Thoracic aorta (tissue), 2 donors: ENCODE results near the gene CYP2A7. TPM values are rescaled to one million over a fixed set of nuclear protein-coding genes. Genes with fewer than 3 reads are reported as not detected.
"Not testable (repeated sequence)": the region's sequence is repeated elsewhere in the genome, so short reads cannot be mapped to it uniquely, and the experiment has no call there.

Experiments used
- ATAC-seq: fragments of 150-250 bp; one replicate; pipeline ENCODE4 v1.8.0; 2017; ENCODE audit warnings: low read depth; ENCODE audit not compliant: insufficient number of reproducible peaks, low FRiP score
- DNase-seq: peaks from one replicate; pipeline ENCODE4 v3.0.0-alpha.2; 2020; ENCODE audit warnings: low spot score
- H3K27ac ChIP-seq, 2 donors: fragments of 200-600 bp; sonication (generic); 1 replicate in 1 of 2; 2 replicates in 1 of 2; pipeline ENCODE4 v1.5.1; 2016; ENCODE audit warnings: mild to moderate bottlenecking in 2 of 2, moderate library complexity in 2 of 2
- H3K27me3 ChIP-seq: fragments of 200-600 bp; sonication (generic); replicated peaks from 2 replicates; pipeline ENCODE4 v1.6.0; 2016; ENCODE audit warnings: mild to moderate bottlenecking; ENCODE audit not compliant: insufficient read depth
- H3K36me3 ChIP-seq: fragments of 200-600 bp; sonication (generic); one replicate; pipeline ENCODE4 v1.5.1; 2016
- H3K4me1 ChIP-seq, 2 donors: fragments of 200-600 bp; sonication (generic); 1 replicate in 1 of 2; 2 replicates in 1 of 2; pipeline versions ENCODE4 v1.5.1 to v1.6.0; 2016; ENCODE audit warnings: low read depth in 2 of 2, mild to moderate bottlenecking in 1 of 2; ENCODE audit not compliant: control insufficient read depth in 1 of 2
- H3K4me3 ChIP-seq: fragments of 200-600 bp; sonication (generic); 2 replicates; pipeline ENCODE4 v1.5.1; 2016; ENCODE audit warnings: mild to moderate bottlenecking
- H3K9me3 ChIP-seq: fragments of 200-600 bp; sonication (generic); 2 replicates; pipeline ENCODE4 v1.5.1; 2016
- CTCF ChIP-seq: fragments of 200-600 bp; sonication (generic); IDR thresholded peaks from one replicate; pipeline ENCODE4 v1.5.1; 2019; ENCODE audit warnings: antibody characterized with exemption
- total RNA-seq, 2 donors: library from RNA; depleted of rRNA; stranded (reverse); fragments of >200 nt; gene quantifications; one replicate each; pipeline versions ENCODE4 v1.1.0 to v1.2.3, GENCODE V29; 2016

The CYP2A7 gene
- total RNA-seq, 2 donors from 2014 or later, result not detected

GRCh38 chr19:40831502-40832430 is 50.3 kb downstream of the CYP2A7 start:
- no peaks in the 10 kb centered on the region for H3K4me1 ChIP-seq
- no peak for TF ChIP-seq CTCF
- H3K4me3 ChIP-seq, result no peak overlapping the region
- peaks cover 9% of the 10 kb centered on the region for H3K36me3 ChIP-seq
- DNase-seq (no peak), ATAC-seq (no peak)
- H3K9me3 ChIP-seq, result no peaks in the 10 kb centered on the region
- no peaks in the 10 kb centered on the region for H3K27me3 ChIP-seq
- H3K27ac ChIP-seq, result no peak overlapping the region

- not testable (repeated sequence) for ATAC-seq, H3K36me3 ChIP-seq, DNase-seq, H3K27ac ChIP-seq, H3K4me1 ChIP-seq, H3K9me3 ChIP-seq, H3K4me3 ChIP-seq, H3K27me3 ChIP-seq
Observed at GRCh38 chr19:40830741-40831140, 51.3 kb downstream of the CYP2A7 start.

GRCh38 chr19:40829205-40829604 is 52.8 kb downstream of the CYP2A7 start:
- Histone ChIP-seq H3K4me3 (no peak overlapping the region), H3K36me3 (peaks cover 9% of the 10 kb centered on the region), H3K27ac (no peak overlapping the region), H3K4me1 (no peaks in the 10 kb centered on the region), H3K9me3 (no peaks in the 10 kb centered on the region), H3K27me3 (no peaks in the 10 kb centered on the region)
- DNase-seq, result no peak
- no peak for ATAC-seq
- TF ChIP-seq CTCF, result no peak

- ATAC-seq (no peak), DNase-seq (no peak)
- Histone ChIP-seq H3K4me3 (no peak overlapping the region), H3K27ac (no peak overlapping the region), H3K4me1 (peaks cover 8 to 11% of the 10 kb centered on the region in 2 donors), H3K36me3 (peaks cover 9% of the 10 kb centered on the region), H3K27me3 (no peaks in the 10 kb centered on the region), H3K9me3 (no peaks in the 10 kb centered on the region)
- TF ChIP-seq CTCF, result no peak
Observed at GRCh38 chr19:40827386-40828247, 54.4 kb downstream of the CYP2A7 start.

- not testable (repeated sequence) for H3K9me3 ChIP-seq, H3K4me3 ChIP-seq, H3K27ac ChIP-seq, H3K36me3 ChIP-seq, H3K27me3 ChIP-seq, ATAC-seq, DNase-seq
- H3K4me1 ChIP-seq, result peaks cover 9 to 17% of the 10 kb centered on the region in 2 donors
Observed at GRCh38 chr19:40826699-40827385, 55.2 kb downstream of the CYP2A7 start.

GRCh38 chr19:40826312-40826698 is 55.7 kb downstream of the CYP2A7 start:
- H3K4me3 ChIP-seq, H3K27ac ChIP-seq, H3K9me3 ChIP-seq, H3K36me3 ChIP-seq, DNase-seq, ATAC-seq, H3K27me3 ChIP-seq: not testable (repeated sequence)
- peaks cover 9 to 17% of the 10 kb centered on the region in 2 donors for H3K4me1 ChIP-seq

GRCh38 chr19:40825460-40826095 is 56.5 kb downstream of the CYP2A7 start:
- not testable (repeated sequence) for DNase-seq, H3K27ac ChIP-seq, H3K4me3 ChIP-seq, H3K36me3 ChIP-seq, H3K9me3 ChIP-seq, ATAC-seq, H3K27me3 ChIP-seq
- H3K4me1 ChIP-seq, result peaks cover 9 to 17% of the 10 kb centered on the region in 2 donors
